NCI-H345 treated with DMSO at 0.1 percent for 48 hours (cell line): Measurements from ENCODE around the gene PSMA7.

Experiments
- DNase-seq: peaks from one replicate; lab custom pipeline; 2025; ENCODE audit not compliant: unreplicated experiment; lab: John Stamatoyannopoulos, UW

The PSMA7 gene

DNA sequence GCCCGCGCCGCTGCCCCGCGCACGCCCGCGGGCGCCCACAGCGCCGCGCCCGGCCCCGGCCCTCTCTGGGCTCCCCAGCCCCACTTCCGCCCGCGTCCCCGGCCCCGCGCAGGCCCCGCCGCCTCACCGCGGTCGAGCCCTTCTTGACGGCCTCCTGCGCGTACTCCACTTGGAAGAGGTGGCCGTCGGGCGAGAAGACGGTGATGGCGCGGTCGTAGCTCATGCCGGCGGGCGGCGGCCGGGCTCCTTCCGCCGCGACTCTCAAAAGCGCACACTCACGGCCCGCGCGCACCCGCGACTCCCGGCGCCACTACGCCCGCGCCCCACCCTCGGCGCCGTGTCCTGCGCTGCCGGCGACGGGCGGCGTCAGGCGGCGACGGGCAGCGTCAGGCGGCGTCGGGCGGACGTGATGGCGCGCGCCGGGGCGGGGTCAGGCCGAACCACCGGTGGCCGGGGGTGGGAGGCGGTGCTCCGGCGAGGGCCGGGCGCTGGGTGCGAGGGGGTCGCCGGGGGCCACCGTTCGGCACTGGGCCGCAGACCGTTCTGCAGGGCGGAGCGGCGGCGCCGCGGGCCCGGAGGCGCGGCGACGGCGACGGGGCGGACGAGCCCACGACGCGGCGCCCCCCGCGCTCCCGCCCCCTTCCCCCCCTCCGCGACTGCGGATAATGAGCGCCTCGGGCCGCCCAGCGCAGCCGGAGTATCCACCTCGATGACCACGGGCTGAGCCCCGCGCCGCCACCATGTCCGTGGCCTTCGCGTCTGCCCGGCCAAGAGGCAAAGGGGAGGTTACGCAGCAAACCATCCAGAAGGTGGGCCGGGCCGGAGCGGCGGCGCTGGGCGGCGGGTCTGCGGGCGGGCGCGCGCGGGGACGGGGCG lies at the start of gene PSMA7, which contains the start of gene SS18L1:
PSMA7 (minus strand) TSS at position 314 of the 876 bp plus-strand sequence; CDS start at position 223, 91 bp downstream.
SS18L1 (plus strand) TSS at position 689 of the 876 bp plus-strand sequence; CDS start at position 741, 52 bp downstream.
- DNase-seq, result peak; percentile 84

DNA sequence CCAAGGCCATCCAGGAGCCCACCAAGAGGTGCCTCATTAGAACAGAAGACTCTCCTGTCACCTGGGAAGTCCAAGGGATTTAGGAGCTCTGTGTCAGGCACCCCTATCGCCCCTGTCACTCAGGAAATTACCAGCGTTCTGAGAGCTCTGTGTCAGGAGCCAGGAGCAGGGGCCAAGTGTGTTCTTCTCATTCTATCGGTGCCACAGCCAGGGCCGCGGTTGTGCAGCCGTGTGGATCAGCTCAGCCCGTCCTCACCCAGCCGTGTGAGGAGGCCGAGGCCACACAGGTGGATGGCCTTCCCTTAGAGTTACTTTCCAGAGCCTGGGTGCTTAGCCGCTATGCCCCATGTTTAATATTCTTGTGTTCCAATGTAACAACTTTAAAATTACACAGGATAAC lies 49.4 kb upstream of the PSMA7 start:
- DNase-seq, result no peak

- DNase-seq, result peak; percentile 36
Observed at GRCh38 chr20:62191781-62192559, 48.8 kb upstream of the PSMA7 start.

DNA sequence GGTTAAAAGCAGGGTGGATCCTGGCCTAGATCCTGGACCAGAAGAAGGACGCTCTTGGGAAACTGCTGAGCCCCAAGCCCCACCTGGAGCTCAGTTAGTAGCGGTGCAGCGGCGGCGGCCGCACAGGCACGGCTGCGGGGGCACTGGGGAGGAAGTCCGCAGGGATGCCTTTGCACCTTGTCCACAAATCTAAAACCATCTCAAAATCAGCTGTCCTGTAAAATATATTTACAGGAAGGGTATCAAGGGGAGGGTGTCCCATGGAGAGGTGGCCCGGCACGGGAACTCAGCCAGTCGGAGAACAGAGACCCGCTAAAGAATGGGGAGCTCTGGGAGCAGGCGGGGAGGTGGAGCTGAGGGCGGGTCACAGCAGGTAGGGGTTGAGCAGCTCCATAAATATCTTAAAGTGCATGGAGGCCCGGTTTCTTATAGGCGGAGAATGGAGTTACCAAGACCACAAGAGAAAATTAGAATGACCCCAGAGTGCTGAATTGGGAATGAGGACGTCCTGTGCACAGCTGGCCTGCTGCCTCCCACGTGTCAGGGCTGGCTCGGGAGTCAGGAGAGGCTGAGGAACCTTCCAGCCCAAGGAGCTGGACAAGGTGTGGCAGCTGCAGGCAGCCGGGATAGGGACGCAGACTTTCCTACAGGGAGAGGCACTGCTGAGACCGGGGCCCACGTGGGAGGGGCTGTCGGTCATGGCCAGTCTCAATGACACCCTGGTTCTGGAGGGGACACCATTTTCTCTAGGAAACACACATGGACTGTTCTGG lies 47.6 kb upstream of the PSMA7 start:
- no peak for DNase-seq

DNA sequence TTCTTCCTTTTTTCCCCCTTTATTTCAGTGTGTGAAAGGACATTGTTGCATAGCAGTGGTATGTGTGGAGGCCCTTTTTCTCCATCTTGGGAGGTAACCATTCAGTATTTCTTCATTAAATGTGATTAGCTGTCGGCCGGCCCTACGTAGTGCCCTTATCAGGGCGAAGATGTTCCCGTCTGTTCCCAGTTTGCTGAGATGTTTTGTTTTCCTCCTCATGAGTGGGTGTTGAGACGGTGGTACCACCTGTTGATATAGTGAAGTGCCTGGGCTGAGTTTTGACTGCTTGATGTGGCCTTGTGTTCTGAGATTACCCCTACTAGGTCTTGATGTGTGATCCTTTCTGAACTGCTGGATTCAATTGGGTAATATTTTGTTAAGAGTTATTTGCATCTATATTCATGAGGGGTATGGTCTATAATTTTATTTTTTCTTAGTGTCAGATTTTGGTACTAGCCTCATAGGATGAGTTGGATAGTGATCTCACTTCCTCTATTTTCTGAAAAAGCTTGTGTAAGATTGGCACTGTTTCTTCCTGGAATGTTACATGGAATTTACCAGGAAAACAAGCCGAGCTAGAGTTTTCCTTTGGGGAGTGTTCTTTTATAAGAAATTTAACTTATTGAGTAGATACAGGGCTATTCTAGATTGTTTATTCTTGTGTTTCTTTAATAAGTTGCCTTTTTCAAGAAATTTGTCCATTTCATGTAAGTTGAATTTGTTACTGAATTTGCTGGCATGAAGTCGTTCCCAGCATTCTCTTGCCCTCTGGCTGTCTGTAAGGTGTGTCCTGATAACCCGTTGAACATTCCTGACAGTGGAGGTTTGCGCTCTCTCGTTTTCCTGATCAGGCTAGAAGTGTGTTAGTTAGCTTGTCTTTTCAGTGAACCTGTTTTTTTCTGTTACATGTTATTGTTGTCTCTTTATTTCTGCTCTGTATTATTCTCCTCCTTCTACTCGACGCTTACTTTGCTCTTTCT lies 44.0 kb upstream of the PSMA7 start:
- DNase-seq, result no peak

GRCh38 chr20:62186096-62186426 lies 42.9 kb upstream of the PSMA7 start:
- no peak for DNase-seq

GRCh38 chr20:62183426-62184142 lies 40.4 kb upstream of the PSMA7 start:
- DNase-seq, result no peak

DNA sequence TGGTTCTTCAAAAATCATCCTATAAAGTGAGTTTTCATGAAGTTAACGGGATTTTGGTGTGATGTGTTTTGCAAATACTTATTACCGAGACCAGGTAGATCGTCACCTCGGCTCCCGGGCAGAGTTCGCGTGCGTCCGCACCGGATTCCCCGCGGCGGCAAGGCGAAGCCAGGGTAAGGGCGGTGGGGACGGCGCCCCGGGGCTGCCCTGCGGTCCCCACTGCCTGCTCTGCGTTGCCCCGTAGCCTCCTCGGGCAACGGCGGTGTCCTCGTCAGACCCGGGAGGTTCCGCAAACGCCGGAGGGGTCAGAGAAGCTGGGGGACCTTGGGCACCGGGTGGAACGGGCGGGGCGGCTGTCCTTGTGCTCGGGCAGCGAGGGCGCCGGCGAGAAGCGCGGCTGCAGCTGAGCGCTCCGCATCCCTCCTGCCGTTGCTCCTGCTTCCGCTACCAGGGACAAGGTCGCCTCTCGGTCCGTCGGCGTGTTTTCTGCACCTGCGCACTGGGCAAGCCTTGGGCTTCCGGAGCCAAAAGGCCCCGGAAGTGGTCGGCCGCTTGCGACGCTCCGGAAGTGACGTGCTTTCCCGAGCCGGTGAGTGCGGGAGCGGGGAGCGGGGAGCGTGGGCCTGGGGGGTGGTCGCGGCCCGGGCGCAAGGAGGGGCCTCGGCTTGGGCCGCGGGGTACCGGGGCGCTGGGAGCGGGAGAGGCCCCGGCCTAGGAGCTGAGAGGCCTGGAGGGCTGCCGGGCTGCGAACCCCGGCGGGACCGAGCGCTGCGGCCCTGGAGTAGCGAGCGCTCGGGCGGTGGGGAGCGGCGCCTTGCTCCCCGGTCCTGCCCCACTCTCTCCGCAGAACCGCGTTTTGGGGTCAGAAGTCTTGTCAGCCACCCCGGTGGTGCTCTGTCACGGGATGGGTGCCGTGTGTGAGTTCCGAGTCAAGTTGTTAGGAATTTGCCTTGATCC lies 39.6 kb upstream of the PSMA7 start, which contains the start of gene MTG2:
MTG2 (plus strand) TSS at position 560 of the 957 bp plus-strand sequence. CDS start 10,393 bp downstream, outside the sequence.
- DNase-seq, result peak; percentile 94

GRCh38 chr20:62181808-62182207 lies 38.6 kb upstream of the PSMA7 start:
- no peak for DNase-seq

DNA sequence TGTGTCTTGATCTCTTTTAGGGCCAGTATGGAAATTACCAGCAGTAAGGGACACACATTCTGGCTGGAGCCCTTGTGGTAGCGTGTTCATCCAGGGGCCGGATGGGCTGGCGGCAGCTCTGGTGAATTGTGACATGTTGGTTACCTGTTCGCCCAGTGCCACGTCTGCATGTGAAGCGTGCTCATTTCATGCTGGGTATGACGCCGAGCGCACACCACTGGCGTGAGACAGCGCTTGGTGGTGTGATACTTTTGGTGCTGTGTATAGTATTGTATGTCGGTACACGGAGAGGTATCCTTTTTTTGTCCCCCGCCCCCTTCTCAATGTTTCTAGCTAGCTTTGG lies 35.9 kb upstream of the PSMA7 start:
- no peak for DNase-seq

GRCh38 chr20:62178316-62179161 lies 35.3 kb upstream of the PSMA7 start:
- DNase-seq, result no peak

GRCh38 chr20:62177307-62177706 lies 34.1 kb upstream of the PSMA7 start:
- no peak for DNase-seq

GRCh38 chr20:62176866-62177265 lies 33.7 kb upstream of the PSMA7 start:
- DNase-seq, result no peak

DNA sequence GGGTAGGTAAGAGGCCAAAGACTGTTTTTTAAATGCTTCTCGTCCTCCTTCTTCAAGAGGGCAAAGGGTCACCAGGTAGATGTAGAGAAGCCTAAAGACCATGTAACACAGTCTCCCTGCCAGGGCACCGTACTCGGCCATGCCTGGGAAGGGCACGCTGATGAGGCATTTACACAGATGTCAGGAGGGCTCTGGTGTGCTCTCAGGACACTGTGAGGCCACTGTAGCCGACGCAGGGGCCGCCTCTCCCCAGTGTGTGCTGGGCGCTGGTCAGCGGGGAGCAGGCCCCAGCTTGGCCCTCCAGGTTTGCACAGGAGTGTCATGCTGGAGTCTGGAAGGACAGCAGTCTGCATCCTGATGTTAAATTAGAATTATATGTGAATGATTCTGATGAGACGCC lies 32.5 kb upstream of the PSMA7 start:
- no peak for DNase-seq

DNA sequence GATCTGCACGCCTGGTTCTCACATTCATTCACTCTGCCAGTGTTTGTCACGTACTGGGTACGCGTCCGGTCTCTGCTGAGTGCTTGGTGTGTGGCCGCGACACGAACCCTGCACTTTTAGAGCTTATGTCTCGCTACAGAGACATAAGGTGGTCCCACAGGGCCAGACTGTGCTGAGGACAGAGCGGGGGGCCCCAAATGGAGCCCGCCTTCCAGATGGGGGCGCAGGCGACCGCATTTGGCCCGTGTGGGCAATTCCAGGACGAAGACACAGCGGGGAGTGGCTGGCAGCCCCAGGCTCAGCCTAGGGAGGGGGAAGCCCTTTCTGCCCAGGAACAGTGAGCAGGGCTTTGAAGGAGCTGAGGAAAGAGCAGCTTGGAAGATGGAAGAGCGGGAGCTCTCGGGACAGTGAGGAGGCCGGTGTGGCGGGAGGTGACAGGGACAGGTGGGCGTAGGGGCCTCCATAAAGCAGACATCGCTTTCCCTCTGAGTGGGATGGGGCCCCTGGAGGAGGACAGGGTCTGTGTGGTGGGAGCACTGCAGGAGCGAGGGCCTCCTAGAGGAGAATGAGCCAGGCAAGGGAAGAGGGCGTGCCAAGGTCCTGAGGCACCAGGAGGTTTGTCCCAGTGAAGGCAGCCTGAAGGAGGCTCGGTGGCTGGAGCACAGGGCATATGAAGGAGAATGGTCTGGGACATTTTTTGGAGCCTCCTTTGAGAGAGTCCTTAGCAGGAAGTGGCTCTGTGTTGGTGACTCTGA lies 31.9 kb upstream of the PSMA7 start:
- no peak for DNase-seq

DNA sequence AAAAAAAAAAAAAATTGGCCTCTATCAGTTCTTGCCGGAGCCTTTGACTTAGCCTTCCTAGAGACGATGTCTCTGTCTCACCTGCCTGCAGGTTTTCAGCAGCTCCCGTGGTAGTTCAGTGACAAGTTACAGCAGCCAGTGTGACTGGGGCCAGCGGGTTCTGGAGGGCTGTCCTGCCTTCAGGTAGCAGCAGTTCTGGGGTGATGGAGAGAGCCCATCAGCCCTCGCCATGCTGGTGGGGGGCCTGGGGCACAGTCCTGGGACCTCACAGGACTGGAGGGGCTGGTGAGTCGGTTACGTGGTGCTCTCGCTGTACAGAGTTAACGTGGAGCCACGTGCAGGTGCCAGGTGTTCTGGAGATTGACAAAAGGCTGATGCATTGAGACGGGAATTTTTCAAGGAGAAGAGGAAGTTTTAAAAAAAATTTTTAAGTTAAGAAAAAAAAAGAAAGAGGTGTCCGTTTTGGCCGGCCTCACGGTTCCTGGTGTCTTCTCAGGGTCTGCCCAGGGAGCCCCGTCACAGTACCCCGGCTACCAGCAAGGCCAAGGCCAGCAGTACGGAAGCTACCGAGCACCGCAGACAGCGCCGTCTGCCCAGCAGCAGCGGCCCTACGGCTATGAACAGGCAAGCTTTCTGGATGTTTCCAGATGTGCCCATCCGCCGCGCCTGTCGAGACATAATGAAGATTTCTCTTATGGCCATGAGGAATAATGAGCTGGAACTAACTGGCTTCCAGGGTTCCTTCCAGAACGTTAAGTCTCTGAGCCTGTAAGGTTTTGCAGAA lies 31.0 kb upstream of the PSMA7 start:
- no peak for DNase-seq
